H1 (cell line): ENCODE results near the gene ASCC2. TPM values are rescaled to one million over a fixed set of nuclear protein-coding genes. Genes with fewer than 3 reads are reported as not detected.

Experiments used
- EGR1 ChIP-seq: IDR thresholded peaks from 2 replicates; pipeline ENCODE4 v1.6.1; 2011; ENCODE audit warnings: low read depth, low read length, borderline replicate concordance
- JUND ChIP-seq: IDR thresholded peaks from 2 replicates; pipeline ENCODE4 v1.6.1; 2011; ENCODE audit warnings: mild to moderate bottlenecking, improper control_type of control experiment, low read length
- KDM4A ChIP-seq: IDR thresholded peaks from one replicate; pipeline ENCODE4 v1.7.1; 2012; ENCODE audit warnings: low read depth, mild to moderate bottlenecking, moderate library complexity, low read length, inconsistent platforms; ENCODE audit not compliant: severe bottlenecking
- RBBP5 ChIP-seq: IDR thresholded peaks from 2 replicates; pipeline ENCODE4 v1.7.1; 2012; ENCODE audit warnings: low read depth, mild to moderate bottlenecking, inconsistent platforms, low read length, moderate library complexity, borderline replicate concordance
- RXRA ChIP-seq: IDR thresholded peaks from 2 replicates; pipeline ENCODE4 v1.6.1; 2011; ENCODE audit warnings: low read depth, mild to moderate bottlenecking, low read length, moderate library complexity; ENCODE audit not compliant: insufficient read depth
- TCF12 ChIP-seq: IDR thresholded peaks from 2 replicates; pipeline ENCODE4 v1.6.1; 2011; ENCODE audit warnings: low read depth, mild to moderate bottlenecking, low read length
- polyA plus RNA-seq, 7 experiments: library from polyadenylated mRNA; depleted of rRNA in 3 of 7; stranded (reverse) in 5 of 7; unstranded in 2 of 7; fragments of >200 nt in 5 of 7; fragments of 200-250 nt in 2 of 7; gene quantifications; 1 replicate in 5 of 7; 2 replicates in 1 of 7; 4 replicates in 1 of 7; pipeline versions ENCODE4 v1.2.1 to v1.2.3, GENCODE V29; 2011 to 2013; ENCODE audit warnings: missing spikeins in 2 of 7, mixed read lengths in 2 of 7
- total RNA-seq: library from RNA; stranded (reverse); fragmentation: NEBNext Ultra II Directional; extraction: Animal tissue kit (Norgen Biotek cat#: 25700); gene quantifications from 2 replicates; pipeline ENCODE4 v1.2.1, GENCODE V29; 2021
- TF ChIP-seq, protein P1 (sequence below): IDR thresholded peaks from 2 replicates; pipeline ENCODE4 v1.6.1; 2012; ENCODE audit warnings: inconsistent platforms

ASCC2 gene
- total and polyA plus RNA-seq, 2 of the 8 experiments (the other 6 are each of a cell fraction or from before 2014, with no cell fraction given), result 35.0 to 35.8 TPM

- TF ChIP-seq KDM4A, result peak; percentile 47
- TF ChIP-seq JUND, result no peak
- no peak for TF ChIP-seq TCF12
- TF ChIP-seq RXRA, result no peak
- no peak; the same call in 1 of the 2 replicates for TF ChIP-seq RBBP5
- TF ChIP-seq, protein P1, sequence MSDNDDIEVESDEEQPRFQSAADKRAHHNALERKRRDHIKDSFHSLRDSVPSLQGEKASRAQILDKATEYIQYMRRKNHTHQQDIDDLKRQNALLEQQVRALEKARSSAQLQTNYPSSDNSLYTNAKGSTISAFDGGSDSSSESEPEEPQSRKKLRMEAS, result no peak; the same call in 1 of the 2 replicates
- TF ChIP-seq EGR1, result no peak
Observed at GRCh38 chr22:29766632-29767170, 71.4 kb downstream of the ASCC2 start, which contains the start of gene ZMAT5 (continued).
